GM19395 (cell line): ENCODE results near the gene SECISBP2L.
"Not testable (repeated sequence)": the region's sequence is repeated elsewhere in the genome, so short reads cannot be mapped to it uniquely, and the experiment has no call there.

Experiments used
- ATAC-seq: cut with Tn5 transposase; IDR thresholded peaks from one replicate; pipeline ENCODE4 v1.9.1; 2021; ENCODE audit warnings: mild to moderate bottlenecking, moderate library complexity; ENCODE audit not compliant: unreplicated experiment

Gene SECISBP2L

DNA sequence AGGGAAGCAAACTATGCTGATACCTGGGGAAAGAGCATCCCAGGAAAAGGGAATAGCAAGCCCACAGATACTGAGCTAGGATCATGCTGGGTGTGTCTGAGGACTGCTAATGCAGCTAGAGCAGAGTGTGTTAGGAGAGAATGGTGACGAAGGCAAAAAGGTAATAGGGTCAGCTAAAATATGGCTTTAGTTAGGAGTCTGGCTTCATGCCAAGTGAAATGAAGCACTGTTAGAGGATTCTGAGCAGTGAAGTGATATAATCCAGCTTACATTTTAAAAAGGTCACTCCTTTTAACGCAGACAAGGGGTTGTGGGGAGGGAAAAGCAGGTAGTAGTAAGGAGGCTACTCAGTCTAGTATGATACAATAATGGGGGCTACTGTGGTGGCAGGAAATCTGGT, 30.4 kb downstream of the SECISBP2L start:
- ATAC-seq = no peak

DNA sequence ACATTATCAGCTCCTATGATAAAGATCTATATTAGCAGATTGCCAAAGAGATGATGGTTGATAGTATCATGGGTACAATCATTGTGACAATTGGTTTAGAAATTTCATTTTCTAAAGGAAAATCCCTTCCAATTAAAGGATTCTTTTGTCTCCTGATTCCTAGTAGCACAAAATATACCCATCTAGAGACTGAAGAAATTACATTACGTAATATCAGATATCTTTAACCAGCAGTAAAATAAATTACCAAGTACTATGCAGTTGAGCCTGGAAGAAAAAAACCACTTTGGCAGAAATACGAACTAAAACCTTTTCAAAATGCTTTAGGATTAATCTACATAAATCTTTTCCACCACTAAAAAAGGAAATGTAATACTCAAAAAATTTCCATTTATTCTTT, 46.9 kb downstream of the SECISBP2L start:
- ATAC-seq = no peak

DNA sequence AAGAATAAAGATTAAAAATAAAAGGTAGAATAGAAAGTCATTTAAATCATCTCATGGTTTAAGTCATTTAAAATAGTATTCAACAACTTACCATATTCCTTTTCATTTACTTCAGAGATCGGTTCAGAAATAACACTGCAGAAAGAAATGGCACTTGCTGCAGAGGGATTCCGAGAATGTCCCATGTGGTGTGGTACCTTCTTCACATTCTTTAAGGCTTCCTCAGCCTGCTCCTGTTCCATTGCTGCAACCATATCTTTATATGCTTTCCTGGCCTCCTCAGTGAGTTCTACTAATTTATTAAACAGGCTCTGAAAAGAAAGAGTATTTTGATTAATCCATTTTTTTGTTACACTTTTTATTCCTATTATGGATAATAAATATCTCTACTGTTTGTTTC, 50.0 kb downstream of the SECISBP2L start:
- ATAC-seq = no peak

DNA sequence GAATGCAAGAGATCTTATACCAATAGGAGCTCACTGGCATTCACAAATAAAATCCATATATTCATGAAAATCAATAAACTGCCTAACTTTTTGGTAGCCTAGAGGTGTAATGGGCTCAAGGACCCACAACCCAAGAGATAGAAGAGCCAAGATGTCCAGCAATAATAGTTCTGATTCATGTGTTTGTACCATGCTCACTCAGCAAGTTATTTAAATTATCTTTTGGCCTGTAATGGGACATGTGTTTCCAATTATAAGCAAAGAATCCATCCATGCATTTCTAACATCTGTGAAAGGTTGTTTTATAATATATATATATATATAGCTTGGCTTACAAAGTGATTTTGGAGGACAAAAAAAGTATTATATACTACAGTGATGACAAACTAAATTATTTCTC, 52.9 kb downstream of the SECISBP2L start:
- no peak for ATAC-seq

DNA sequence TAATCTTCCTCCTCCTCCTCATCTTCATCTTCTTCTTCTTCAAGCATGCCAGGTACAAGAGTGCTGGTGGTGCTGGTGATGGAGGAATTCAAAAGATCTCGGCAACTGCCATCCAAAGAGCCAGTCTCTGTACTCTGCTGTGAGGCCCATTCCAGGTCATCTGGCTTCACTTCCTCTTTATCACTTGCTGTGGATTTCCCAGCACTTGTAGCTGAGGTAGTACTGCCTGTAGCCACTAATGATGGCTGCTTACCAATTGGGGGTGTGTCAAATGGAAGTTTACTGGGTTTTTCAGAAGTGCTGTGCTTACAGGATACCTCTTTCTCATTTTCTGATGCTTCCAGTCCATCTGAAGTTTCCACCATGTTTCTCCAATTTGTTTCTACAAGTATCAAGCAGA, 53.7 kb downstream of the SECISBP2L start:
- peak; percentile 96 for ATAC-seq

DNA sequence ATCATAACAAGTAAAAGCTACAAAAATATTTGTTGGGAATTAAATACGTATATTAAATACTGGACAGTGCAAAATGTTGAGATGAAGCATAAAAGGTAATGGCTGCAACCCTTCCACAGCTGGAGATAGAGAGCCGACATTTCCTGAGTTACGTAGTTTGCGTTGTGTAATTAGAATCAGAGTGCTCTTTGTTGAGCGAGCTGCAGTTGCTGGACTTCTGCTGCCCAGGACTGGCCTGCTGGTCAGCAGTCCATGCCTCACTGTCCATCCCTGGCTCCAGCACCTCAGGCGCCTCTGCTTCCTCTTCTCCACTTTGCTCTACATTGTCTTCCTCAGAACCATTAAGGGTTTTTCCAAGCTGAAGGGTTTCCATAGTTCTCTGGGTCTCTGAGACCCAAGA, 54.1 kb downstream of the SECISBP2L start:
- ATAC-seq = no peak

DNA sequence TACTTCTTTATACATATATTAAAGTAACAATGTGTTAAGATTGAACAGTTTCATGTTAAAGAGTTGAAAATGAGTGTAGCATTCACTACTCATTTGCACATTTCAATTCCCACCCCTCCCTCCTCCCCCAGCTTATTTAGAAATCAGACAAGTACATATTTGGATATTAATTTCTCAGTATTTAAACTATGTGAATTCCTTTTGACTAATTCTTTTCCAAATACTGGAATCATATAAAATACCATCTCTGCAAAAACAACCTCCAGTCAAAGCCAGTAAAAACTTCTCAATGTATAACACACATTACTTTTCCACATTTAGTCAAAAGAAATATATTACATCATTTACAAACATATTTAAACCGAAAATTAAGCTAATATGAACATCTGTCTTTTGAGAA, 57.1 kb downstream of the SECISBP2L start:
- ATAC-seq = no peak

DNA sequence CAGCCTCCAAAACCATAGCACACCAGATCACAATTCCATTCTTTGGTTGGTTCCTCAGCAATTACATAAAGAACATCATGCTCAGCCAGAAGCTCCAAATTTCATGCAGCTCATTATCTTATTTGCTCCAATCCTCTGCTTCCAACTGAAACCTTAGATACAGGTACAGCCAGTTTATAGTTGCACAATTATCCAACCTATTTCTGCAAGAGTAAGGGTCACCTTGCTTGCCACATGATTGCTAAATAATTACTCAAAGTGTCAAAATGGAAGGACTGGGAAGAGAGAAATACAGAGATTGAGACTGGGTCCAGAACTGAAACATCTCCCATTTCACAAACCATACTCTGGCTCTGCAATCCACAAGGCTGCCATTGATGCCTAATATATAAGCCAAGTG, 59.1 kb downstream of the SECISBP2L start:
- no peak for ATAC-seq

DNA sequence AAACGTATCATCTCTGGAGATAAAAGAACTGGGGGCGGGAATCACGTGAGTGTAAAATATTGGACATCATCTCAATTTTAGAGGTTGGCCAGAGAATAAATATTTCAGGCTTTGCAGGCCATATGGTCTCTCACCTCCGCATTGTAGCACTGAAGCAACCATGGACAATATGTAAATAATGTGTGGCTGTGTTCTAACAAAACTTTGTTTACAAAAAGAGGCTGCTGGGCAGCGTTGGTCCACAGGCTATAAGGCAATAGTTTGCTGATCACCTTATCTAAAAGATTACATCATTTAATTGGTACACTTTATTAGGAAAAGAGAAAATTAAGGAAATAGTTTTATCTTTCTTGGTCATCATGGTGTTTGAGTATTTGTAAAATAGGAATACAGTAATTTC, 60.0 kb downstream of the SECISBP2L start:
- ATAC-seq = no peak

DNA sequence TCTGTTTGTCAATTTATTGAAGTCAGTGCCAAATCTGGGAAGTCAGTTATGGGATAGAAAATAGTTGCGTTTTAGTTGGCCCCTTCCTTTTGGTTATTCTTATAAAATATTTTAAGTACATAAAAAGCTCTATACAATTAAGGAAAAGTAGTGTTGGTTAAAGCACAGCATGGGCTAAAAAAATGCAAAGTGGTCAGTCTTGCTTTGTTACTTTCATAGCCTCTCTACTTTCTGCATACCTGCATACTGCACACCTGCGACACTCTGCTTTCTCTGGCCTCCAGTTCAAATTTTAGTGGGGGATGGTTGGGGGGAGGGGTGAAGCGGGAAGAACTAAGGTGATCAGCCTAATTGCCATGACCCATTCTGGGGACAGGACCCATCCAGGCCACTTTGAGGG, 60.7 kb downstream of the SECISBP2L start:
- ATAC-seq = no peak

DNA sequence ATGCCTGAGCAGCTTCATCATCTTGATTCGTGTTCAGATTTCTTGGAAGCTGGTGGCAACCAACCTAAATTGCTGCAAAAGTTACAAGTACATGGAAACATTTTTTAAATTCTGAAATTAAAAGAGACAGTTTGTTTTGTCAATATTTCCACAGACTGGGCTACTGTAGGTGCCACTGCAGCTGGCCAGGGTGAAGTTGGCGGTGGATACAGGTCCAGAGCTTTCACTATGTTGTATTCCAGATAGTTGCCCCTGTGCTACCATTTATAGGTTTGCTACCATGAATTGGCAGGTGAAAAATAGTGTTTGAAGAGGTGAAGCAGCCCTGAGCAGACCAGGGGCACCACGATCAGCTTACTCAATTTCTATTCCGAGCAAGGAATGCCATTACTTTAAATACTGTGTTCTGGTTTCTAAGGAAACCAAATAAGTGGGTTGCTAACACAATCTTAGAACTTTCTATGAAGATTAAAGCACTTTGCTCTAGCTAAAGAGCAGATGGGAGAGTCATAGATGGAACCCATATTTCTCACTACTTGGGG, 61.4 kb downstream of the SECISBP2L start:
- ATAC-seq = no peak

DNA sequence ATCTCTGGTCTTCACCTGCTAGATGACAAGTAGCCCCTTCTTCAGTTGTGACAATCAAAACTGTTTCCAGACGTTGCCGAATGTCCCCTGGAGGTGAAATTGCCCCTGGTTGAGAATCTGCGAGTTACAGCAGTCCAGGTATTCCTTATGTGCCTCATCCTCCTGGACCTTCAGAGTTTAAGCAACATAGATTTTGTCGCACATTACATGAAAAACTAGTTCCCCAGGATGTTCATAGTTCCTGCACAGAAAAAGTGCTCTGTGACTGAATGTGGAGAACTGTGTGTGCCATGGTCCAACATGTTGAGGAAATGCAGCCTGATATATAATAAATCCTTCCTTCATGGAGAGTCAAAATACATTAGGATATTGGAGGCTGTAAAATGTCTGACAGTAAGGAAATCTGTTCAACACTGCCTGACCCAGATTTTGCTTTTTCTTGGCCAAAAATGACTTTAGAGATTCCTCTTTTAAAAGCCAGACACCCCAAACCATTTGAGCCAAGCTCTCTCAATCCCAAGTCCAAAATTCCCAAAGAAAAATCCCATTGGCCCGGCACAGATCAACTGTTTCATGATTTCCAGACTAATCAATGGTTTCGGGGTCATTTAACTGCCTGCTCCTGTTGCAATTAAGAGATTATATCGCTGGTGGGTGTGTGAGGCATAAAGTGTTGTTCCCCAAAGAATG, 62.1 kb downstream of the SECISBP2L start:
- no peak for ATAC-seq

DNA sequence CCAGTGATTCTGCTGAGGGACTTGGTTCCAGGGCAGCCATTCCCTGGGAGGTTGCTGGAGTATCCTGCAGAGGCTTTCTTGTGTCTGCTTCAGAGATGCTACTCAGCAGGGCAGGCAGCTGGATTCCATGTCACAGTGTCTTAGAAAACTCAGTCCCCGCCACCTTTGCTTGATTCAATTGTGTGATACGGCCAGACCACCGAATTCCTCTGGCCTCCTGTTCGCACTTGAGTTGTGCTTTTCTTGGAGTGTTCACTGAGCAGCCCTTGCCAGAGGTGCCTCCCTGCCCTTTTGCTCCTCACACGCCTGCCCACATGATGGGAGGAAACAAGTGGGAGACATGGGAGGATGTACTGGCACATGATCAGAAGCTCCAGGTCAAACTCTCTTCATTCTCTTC, 62.9 kb downstream of the SECISBP2L start:
- ATAC-seq = no peak

DNA sequence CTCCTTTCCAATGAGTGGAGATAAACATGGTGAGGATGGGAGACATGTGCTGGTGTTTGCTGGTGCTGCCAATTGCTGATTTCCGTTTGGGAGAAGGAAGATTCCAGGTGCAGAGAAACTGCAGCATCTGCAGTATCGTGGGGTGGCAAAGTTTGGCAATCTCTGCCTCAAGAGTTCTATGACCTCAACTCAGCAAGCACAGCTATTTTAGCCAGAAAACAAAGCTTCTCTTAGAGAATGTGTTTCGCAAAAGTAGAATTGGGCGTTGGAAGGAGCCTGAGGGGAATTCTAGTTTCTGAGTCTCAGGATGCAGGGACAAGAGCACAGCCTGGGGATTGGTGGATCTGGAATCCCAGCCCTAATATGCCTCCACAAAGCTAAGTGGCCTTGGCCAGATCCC, 64.3 kb downstream of the SECISBP2L start:
- ATAC-seq = no peak

DNA sequence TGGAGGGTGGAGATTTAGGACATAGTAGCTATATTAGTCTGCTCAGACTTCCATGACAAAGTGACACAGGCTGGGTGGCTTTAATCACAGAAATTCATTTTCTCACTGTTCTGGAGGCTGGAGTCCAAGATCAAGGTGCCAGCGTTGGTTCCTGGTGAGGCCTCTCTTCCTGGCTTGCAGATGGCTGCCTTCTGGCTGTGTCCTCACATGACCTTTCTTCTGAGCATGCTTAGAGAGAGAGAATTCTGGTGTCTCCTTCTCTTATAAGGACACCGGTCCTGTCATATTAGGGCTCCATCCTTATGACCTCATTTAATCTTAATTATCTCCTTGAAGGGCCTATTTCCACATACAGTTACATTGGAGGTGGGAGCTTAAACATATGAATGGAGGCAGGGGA, 67.6 kb downstream of the SECISBP2L start:
- ATAC-seq = no peak

DNA sequence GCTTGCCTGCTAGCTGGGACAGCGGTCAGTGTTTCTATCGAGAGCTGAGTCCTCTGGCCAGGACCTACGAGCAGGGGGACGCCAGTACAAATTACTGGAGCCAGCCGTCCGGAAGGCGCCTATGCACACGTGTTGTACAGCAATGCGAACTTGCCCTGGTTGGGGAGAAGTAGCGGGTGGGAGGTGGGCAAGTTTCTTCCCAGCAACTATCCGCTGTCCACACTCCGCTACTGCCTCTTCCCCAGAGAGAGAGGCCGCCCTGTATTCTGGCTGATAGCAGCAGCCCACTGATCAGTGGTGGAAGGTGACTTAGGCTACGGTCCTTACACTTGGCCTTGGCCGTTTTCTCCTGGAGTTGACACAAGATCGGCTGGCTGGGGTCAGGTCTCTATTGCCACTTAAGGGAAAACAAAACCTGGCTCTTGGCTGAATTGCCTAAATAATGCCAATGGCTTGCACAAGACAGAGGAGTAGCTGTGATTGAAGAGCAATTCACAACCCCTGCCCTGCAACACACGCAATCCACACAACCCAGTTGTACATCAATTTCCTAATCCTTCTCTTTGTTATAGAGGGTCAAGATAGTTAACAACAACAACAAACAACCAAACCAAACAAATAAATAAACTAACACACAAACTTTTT, 69.7 kb downstream of the SECISBP2L start:
- ATAC-seq = no peak

DNA sequence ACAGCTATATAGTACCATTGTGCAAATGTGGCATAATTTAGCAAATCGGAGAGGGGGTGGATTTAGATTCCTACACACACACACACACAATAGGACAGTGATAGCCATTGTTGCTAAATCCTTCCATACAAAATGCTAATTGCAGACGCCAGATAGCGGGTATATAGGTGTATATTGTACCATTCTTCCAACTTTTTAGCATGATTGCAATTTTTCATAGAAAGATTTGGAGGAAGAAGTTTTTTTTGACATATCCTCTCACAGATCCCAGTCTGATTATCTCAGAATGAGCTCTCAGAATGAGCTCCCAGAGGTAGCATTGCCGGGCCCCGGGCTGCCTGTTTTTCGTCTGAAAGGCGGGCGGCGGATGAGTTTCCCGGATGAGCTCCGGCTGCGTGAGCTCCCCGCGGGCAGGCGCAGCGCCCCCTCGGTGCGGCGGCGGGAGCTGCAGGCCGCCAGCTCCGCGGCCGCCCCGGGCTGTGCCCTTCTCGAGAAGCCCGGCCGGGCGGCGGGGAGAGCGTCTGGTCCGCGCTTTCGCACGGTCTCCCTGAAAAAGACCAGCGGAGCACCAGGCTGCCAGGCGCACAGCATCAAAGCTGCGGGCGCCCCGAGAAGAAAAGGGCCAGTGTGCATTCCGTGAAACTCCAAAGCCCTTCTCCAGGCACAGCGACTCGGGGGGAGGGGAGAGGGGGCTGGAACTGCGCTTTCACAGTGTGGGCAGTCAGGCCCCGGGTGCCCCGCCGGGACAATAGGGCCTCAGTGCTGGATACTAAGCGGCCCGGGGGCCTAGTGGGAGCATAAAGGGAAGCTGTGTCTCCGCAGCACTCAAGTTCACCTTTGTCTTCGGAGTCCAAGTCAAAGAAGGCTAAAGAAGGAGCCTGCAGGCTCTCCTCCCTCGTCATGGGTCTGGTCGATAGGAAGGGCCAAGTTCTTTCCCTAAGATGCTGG, 70.5 kb downstream of the SECISBP2L start:
- peak; percentile 91 for ATAC-seq

DNA sequence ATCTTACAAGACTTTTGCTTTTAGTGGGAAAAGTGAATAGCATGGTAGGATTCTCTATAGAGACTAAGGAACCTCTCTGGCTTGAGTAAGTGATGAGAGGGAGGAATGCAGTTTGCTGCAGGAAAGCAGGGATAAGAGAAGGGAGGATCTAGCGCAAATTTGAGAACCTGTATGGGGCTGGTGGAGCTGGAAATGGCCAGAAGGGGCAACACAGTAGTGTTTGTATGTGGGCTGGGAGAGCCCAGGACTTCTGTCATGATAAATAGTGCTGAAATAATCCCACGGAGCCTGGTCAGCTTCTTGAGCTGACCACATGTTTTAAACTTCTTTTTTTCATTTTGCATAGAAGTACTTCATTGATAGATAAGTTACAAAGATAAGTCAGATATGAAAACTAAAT, 71.4 kb downstream of the SECISBP2L start:
- no peak for ATAC-seq

DNA sequence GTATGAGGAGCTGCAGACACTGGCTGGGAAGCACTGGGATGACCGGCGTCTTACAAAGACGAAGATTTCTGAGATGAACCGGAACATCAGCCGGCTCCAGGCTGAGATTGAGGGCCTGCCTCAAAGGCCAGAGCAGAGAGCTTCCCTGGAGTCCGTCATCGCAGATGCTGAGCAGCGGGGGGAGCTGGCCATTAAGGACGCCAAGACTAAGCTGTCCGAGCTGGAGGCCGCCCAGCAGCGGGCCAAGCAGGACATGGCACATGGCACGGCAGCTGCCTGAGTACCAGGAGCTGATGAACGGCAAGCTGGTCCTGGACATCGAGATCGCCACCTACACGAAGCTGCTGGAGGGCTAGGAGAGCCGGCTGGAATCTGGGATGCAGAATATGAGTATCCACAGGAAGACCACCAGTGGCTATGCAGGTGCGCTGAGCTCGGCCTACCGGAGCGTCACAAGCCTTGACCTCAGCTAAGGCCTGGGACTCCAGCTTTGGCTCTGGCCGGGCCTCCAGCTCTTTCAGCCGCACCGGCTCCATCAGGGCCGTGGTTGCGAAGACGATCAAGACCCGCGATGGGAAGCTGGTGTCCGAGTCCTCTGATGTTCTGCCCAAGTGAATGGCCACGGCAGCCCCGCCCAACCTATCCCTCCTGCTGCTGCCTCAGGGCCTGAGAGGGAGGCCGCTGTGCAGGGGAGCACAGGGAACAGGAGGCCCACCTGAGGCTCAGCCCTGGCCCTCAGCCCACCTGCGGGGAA, 73.3 kb downstream of the SECISBP2L start:
- ATAC-seq = no peak

DNA sequence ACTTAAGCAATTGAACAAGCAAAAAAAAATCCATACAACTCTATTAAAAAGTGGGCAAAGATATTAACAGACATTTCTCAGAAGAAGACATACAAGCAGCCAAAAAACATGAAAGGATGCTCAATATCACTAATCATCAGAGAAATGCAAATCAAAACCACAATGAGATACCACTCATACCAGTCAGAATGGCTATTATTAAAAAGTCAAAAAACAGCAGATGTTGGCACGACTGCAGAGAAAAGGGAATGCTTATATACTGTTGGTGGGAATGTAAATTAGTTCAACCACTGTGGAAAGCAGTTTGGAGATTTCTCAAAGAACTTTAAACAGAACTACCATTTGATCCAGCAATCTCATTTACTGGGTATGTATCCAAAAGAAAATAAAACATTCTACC, 75.3 kb downstream of the SECISBP2L start:
- not testable (repeated sequence) for ATAC-seq

DNA sequence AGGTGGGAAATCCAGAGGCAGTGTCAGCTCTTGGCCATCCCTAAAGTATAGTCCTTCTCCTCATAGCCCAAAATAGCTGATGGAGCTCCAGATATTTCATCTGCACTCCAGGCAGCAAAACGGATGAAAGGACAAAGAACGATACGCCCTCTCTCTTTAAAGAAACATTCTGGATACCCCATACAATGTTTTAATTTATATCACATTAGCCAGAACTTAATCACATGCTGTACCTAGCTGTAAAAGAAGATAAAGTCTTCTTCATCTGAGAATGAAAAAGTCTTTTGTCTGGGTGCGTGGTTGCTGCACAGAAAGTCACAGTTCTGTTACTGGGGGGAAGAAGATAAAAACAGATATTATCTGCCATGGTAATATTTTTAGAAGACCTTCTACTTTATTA, 78.2 kb downstream of the SECISBP2L start:
- no peak for ATAC-seq
